A549 treated with CORT108297 at 1 μM for 4 hours (cell line): ENCODE measurements around the gene ZC3H10. TPM values are rescaled to one million over a fixed set of nuclear protein-coding genes. Genes with fewer than 3 reads are reported as not detected.

Experiments used
- total RNA-seq: library from RNA; stranded (reverse); fragments of 200-300 nt; extraction: Qiagen RNA extraction; gene quantifications from 5 replicates; pipeline ENCODE4 v1.2.3, GENCODE V29; 2022

Gene ZC3H10, protein sequence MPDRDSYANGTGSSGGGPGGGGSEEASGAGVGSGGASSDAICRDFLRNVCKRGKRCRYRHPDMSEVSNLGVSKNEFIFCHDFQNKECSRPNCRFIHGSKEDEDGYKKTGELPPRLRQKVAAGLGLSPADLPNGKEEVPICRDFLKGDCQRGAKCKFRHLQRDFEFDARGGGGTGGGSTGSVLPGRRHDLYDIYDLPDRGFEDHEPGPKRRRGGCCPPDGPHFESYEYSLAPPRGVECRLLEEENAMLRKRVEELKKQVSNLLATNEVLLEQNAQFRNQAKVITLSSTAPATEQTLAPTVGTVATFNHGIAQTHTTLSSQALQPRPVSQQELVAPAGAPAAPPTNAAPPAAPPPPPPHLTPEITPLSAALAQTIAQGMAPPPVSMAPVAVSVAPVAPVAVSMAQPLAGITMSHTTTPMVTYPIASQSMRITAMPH
- total RNA-seq, result 2.2 to 3.5 TPM (median 3.0 TPM) in 5 replicates

DNA sequence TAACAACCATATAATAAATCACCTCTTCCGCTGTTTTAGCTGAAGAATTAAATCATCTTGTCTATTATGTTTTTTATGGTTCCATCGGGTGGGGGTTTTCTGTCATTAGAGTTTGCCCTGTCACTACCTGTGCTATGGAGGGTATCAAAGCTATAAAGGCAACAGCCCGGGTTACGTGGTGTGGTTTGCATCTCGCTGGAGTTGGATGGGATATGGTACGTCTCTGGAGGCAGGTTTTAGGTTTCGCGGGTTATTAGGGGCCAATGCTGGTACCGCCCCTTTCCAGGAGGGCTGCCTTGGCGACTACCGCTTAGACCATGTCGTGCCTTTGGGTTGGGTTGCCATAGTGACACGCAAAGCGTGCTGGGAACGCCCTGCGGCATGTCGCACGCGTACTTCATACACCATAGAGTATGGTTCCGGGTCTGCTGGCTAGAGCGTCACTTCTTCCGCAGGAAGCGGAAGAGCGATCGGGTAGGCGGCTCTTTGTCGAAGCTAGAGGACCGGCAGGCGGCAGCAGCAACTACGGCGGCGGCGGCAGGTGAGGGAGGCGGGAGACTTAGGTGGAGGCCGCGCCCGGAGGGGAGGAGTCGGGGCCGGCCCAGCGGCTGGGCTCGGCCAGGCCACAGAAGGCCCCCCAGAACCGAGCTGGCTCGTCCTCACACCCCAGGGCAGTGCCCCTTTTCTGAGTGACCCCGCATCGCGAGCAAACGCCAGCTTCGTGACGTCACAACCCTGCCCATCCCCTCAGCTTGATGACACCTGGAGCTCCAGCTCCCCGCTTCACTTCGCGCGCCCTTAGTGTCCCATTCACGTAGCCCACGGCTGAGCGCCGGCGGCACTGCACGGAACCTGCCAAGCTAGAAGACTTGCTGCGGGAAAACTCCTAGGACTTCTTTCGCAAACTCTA is at the start of gene ZC3H10:
ZC3H10 (plus strand) TSS at position 489 of the 910 bp plus-strand sequence. CDS start 2,297 bp downstream, outside the sequence.

DNA sequence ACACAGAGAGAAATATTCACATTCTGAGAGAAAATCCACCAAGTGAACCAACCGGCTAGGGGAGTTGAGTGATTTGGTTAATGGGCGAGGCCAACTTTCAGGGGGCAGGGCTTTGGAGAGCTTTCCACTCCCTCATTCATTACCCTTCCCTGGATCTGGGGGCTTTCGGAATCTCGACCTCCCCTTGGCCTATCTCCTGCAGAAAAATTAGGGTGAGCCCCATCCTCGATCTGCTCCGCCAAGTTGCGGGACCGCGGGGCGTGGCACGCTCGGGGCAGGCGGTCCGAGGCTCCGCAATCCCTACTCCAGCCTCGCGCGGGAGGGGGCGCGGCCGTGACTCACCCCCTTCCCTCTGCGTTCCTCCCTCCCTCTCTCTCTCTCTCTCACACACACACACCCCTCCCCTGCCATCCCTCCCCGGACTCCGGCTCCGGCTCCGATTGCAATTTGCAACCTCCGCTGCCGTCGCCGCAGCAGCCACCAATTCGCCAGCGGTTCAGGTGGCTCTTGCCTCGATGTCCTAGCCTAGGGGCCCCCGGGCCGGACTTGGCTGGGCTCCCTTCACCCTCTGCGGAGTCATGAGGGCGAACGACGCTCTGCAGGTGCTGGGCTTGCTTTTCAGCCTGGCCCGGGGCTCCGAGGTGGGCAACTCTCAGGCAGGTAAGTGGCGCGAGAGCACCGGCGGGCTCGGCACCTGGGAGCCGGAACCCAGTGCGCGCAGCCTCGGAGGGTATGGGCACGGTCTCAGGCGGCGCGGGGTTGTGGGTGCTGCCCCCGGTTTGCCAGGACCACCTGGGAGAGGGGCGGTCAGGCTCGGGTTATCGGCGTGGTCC is 38.1 kb upstream of the ZC3H10 start, which contains the start of gene ERBB3:
ERBB3 (plus strand) TSS at position 443 of the 833 bp plus-strand sequence; CDS start at position 579, 136 bp downstream.

DNA sequence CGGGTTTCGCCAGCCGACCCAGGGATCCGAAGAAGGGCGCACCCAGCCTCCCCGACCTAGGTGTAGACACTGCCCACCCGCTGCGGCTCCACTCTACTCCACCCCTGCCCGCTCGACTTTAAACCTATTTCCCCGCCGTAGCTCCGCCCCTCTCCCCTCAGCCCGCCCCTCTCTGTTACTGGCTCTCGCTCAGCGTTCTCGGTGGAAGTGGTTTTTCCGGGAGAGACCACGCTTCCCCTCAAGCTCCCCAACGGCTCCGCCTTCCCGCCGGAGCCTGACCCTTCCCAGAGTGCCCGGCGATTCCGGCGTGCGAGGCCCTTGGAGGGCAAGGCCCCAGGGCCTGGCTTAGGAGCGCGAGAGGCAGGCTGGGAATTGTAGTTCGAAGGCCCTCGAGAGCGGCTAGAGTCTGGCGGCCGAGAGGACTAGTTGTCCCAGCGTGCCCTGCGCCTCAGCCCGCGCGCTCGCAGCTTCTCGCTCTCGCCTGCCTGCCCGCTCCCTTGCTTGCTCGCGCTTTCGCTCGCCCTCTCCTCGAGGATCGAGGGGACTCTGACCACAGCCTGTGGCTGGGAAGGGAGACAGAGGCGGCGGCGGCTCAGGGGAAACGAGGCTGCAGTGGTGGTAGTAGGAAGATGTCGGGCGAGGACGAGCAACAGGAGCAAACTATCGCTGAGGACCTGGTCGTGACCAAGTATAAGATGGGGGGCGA is 13.8 kb upstream of the ZC3H10 start, which contains the start of gene PA2G4:
PA2G4 (plus strand) TSS at position 451 of the 706 bp plus-strand sequence; CDS start at position 630, 179 bp downstream.

DNA sequence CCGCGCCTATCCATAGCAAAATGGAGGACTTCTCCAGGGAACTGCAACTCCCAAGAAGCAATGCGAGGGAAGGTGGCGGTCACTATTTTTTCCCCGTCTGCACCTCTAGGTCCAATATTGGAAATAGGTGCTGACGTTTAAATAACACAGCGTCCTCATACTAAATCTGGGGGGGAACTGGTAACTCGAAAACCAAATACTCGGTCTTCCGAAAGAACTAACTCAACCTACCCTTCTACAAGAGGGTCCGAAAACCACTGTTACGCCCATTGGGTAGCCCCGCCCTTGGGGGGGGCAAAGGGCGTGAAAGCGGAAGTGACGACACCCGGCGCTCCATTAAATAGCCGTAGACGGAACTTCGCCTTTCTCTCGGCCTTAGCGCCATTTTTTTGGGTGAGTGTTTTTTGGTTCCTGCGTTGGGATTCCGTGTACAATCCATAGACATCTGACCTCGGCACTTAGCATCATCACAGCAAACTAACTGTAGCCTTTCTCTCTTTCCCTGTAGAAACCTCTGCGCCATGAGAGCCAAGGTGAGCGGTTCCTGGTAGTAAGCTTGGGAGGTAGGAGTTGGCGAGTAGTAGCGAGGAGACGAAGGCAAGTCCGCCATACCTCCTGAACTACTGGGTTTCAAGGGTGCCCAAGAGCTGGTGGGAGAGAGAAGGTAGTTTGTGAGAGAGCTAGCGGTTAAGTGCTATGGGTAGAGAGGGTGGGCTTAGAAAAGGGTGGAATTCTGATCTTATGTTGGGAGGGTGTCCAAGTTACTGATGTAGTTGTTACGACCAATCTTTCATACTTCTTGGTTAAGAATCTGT is 1.6 kb upstream of the ZC3H10 start, which contains the start of gene RPL41:
RPL41 (plus strand) TSS at position 367 of the 815 bp plus-strand sequence.

DNA sequence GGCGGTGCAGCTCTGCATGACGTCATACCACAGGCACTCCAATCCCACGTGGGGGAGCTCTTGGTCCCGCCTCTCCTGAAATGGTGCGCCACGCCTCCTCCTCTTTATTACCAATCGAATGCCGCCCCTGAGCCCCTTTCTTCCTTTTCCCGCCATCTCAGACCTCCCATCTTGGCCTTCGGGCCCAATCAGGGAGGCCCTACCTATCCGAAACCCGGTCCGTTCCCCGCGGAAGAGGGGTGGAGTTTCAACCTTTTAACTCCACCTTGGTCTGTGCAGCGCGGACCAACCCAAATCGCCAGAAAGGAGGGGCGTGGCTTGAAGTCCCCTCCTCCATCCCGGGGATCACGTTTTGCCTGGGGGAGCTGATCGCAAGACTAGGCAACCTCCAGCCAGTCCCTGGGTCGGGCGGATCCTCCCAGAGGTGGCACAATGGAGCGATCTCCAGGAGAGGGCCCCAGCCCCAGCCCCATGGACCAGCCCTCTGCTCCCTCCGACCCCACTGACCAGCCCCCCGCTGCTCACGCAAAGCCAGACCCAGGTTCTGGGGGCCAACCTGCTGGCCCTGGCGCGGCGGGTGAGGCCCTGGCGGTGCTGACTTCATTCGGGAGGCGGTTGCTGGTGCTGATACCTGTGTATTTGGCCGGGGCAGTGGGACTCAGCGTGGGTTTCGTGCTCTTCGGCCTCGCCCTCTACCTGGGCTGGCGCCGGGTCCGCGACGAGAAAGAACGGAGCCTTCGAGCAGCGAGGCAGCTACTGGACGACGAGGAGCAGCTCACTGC is 10.0 kb downstream of the ZC3H10 start, which contains the start of gene ESYT1:
ESYT1 (plus strand) TSS at position 380 of the 782 bp plus-strand sequence; CDS start at position 433, 53 bp downstream.

DNA sequence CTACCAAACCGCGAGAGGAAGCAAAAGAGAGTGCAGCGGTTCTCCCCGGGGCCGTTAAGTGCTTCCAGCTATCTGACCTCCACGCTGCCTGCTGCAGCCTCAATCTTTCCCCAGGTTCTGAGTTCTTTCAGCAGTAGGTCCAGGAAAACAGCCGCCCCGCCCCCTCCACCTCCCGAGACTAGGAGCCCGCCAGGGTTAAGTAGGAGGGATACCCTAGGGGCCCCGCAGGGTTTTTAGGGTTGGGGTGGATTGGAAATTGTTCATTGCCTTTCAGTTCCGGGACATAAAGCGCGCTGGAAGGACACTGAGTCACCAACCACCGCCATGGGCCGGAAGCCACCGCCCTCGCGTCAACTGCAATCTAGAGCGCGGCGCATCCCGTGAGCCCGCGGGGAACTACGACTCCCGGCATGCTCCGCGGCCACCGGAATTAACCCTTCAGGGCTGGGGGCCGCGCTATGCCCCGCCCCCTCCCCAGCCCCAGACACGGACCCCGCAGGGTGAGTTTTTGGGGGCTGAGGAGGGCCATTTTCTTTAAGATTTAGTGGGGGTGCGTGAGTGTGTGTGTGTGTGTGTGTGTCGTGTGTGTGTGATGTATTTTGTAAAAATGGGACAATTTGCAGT is 34.2 kb downstream of the ZC3H10 start, which contains the start of gene MYL6B:
MYL6B (plus strand) TSS at position 456 of the 624 bp plus-strand sequence. CDS start 1,332 bp downstream, outside the sequence.

DNA sequence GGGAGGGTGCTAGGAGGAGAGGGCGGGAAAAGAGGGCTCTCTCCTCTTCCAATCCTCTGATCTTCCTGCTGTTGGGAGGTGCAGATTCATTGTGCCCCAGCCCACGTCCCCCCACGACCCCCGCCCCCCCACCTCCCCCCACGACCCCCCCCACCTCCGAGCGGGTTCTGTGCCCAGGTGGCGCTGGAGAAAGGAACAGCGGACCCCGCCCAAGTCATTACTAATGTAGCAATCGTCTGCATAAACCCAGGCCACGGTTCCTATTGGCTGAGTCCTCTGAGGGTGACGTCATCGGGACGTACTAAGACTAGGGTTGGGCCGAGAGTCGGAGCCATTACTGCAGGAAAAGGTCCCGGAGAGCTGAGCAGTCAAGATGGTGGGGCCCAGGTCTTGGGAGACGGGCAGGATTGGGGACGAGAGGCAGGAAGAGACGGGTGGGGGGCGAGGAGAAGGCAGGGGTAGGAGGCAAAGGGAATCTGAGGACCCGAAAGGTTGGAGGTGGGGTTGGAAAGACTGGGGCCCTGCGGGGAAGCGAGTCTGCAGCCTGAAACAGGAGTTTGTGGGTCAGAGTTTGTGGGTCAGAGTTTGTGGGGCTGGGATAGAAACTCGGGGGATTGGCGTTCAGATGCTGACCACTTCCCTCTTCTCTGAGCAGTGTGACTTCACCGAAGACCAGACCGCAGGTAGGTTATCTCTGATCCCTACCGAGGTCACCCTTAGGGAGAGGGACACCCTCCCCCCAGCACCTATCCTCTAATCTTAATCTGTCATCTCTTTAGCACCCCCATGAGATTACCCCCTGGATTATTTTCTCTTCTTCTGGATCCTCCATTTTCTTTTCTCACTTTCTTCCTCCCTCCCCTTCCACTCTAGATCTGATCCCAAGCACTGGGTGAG is 40.2 kb downstream of the ZC3H10 start, which contains the start of gene MYL6:
MYL6 (plus strand) TSS at position 331 of the 897 bp plus-strand sequence; CDS start at position 374, 43 bp downstream.

Other genes starting within 250 kb of the ZC3H10 start
- gene PYM1, start 190.4 kb upstream of the ZC3H10 start, total RNA-seq, result 37.2 to 39.7 TPM (median 38.6 TPM) in 5 replicates
- 14.3 to 21.8 TPM (median 17.7 TPM) in 5 replicates for gene DGKA, start 187.1 kb upstream of the ZC3H10 start, total RNA-seq
- 0.77 to 1.0 TPM (median 0.89 TPM) in 5 replicates for gene PMEL, start 152.2 kb upstream of the ZC3H10 start, total RNA-seq
- 46.4 to 60.7 TPM (median 57.7 TPM) in 5 replicates for gene CDK2, start 151.4 kb upstream of the ZC3H10 start, total RNA-seq
- gene RAB5B, start 144.2 kb upstream of the ZC3H10 start, total RNA-seq, result 27.1 to 36.8 TPM (median 34.3 TPM) in 5 replicates
- 7.9 to 10.5 TPM (median 9.1 TPM) in 5 replicates for gene SUOX, start 121.0 kb upstream of the ZC3H10 start, total RNA-seq
- gene IKZF4, start 97.2 kb upstream of the ZC3H10 start, total RNA-seq, result 1.9 to 3.6 TPM (median 2.2 TPM) in 5 replicates
- gene RPS26, start 76.3 kb upstream of the ZC3H10 start, total RNA-seq, result 654 to 868 TPM (median 725 TPM) in 5 replicates
- 1.0 to 1.8 TPM (median 1.6 TPM) in 5 replicates for gene ERBB3, start 38.1 kb upstream of the ZC3H10 start, total RNA-seq
- gene PA2G4, start 13.7 kb upstream of the ZC3H10 start, total RNA-seq, result 281 to 362 TPM (median 303 TPM) in 5 replicates
- gene RPL41, start 1.6 kb upstream of the ZC3H10 start, total RNA-seq, result 4,645 to 5,946 TPM (median 5,878 TPM) in 5 replicates
- 61.9 to 73.2 TPM (median 68.2 TPM) in 5 replicates for gene ESYT1, start 10.0 kb downstream of the ZC3H10 start, total RNA-seq
- 70.7 to 88.4 TPM (median 84.6 TPM) in 5 replicates for gene MYL6B, start 34.3 kb downstream of the ZC3H10 start, total RNA-seq
- 2,099 to 2,877 TPM (median 2,163 TPM) in 5 replicates for gene MYL6, start 40.1 kb downstream of the ZC3H10 start, total RNA-seq
- 29.0 to 40.5 TPM (median 39.1 TPM) in 5 replicates for gene SMARCC2, start 71.2 kb downstream of the ZC3H10 start, total RNA-seq
- 19.2 to 26.8 TPM (median 25.5 TPM) in 5 replicates for gene RNF41, start 103.7 kb downstream of the ZC3H10 start, total RNA-seq
- gene NABP2, start 106.1 kb downstream of the ZC3H10 start, total RNA-seq, result 55.2 to 63.7 TPM (median 60.3 TPM) in 5 replicates
- gene SLC39A5, start 111.8 kb downstream of the ZC3H10 start, total RNA-seq, result 0.09 TPM in 2 of 5 replicates, not detected in the others
- gene ANKRD52, start 140.1 kb downstream of the ZC3H10 start, total RNA-seq, result 36.1 to 51.0 TPM (median 50.0 TPM) in 5 replicates
- gene COQ10A, start 148.7 kb downstream of the ZC3H10 start, total RNA-seq, result 16.9 to 19.6 TPM (median 18.6 TPM) in 5 replicates
- gene CS, start 182.1 kb downstream of the ZC3H10 start, total RNA-seq, result 143 to 171 TPM (median 150 TPM) in 5 replicates
- 120 to 150 TPM (median 144 TPM) in 5 replicates for gene CNPY2, start 197.7 kb downstream of the ZC3H10 start, total RNA-seq
- gene PAN2, start 215.7 kb downstream of the ZC3H10 start, total RNA-seq, result 16.2 to 19.1 TPM (median 17.9 TPM) in 5 replicates
- gene IL23A, start 220.6 kb downstream of the ZC3H10 start, total RNA-seq, result 0.35 to 1.0 TPM (median 0.57 TPM) in 5 replicates
- 11.8 to 15.2 TPM (median 12.7 TPM) in 5 replicates for gene STAT2, start 241.8 kb downstream of the ZC3H10 start, total RNA-seq
- not detected in 5 replicates for gene APOF, start 244.6 kb downstream of the ZC3H10 start, total RNA-seq